ENCODE data around the gene NCOA6.

Gene NCOA6

DNA sequence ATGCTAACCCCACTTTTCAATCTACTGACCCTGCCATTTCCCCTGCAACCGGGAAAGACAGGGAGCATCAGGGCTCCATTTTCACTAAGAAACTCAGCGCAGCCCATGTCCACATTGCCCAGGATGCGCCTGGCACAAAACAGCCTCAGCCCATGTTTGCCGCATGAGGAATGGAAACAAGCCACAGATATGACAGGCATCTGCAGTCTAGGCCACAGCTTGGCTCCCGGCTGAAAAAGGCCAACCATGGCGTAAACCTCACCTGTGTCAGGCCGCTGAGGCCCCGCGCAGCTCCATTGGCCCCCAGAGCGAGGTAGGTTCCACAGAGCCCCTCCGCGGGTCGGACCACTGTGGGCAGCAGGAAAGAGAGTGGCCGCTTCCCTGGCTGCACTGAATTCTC, 25.5 kb upstream of the NCOA6 start:
- no peaks in the 10 kb centered on the region for H3K9me3 Mint-ChIP-seq
- H3K36me3 Mint-ChIP-seq: peaks cover 15% of the 10 kb centered on the region
- no peaks in the 10 kb centered on the region for H3K27me3 Mint-ChIP-seq
- H3K27ac Mint-ChIP-seq: no peak overlapping the region
- H3K4me3 Mint-ChIP-seq: no peak overlapping the region
- H3K4me1 Mint-ChIP-seq: no peaks in the 10 kb centered on the region
- no peak for ATAC-seq

GRCh38 chr20:34849778-34850177, 24.3 kb upstream of the NCOA6 start:
- Mint-ChIP-seq H3K4me1 (no peaks in the 10 kb centered on the region), H3K36me3 (peaks cover 11% of the 10 kb centered on the region), H3K4me3 (no peak overlapping the region), H3K9me3 (no peaks in the 10 kb centered on the region), H3K27ac (no peak overlapping the region), H3K27me3 (no peaks in the 10 kb centered on the region)
- ATAC-seq: no peak

GRCh38 chr20:34848597-34848996, 23.1 kb upstream of the NCOA6 start:
- H3K4me3 Mint-ChIP-seq: no peak overlapping the region
- no peaks in the 10 kb centered on the region for H3K9me3 Mint-ChIP-seq
- H3K27me3 Mint-ChIP-seq: no peaks in the 10 kb centered on the region
- no peak overlapping the region for H3K27ac Mint-ChIP-seq
- no peak for ATAC-seq
- no peaks in the 10 kb centered on the region for H3K4me1 Mint-ChIP-seq
- H3K36me3 Mint-ChIP-seq: peaks cover 11% of the 10 kb centered on the region

DNA sequence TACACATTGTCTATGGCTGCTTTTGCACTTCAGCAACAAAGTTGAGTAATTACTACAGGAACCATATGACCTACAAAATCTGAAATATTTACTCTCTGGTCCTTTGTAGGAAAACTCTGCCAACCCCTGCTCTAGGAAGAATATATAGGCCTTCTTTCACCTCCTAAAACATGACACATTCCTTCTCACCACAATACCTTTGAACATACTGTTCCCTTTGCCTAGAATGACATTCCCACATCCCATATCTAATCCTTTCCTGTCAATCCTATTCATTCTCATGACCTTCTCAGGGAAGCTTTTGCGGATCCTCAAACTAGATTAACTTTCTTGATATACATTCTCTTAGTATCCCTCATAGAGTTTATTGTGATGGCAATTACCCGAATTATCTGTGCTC, 18.0 kb upstream of the NCOA6 start:
- peaks cover 15% of the 10 kb centered on the region for H3K27me3 Mint-ChIP-seq
- H3K9me3 Mint-ChIP-seq: no peaks in the 10 kb centered on the region
- ATAC-seq: no peak

GRCh38 chr20:34842143-34842542, 16.7 kb upstream of the NCOA6 start:
- no peak for ATAC-seq
- Mint-ChIP-seq H3K4me3 (no peak overlapping the region), H3K27me3 (peaks cover 15% of the 10 kb centered on the region), H3K36me3 (no peaks in the 10 kb centered on the region), H3K9me3 (no peaks in the 10 kb centered on the region), H3K4me1 (no peaks in the 10 kb centered on the region), H3K27ac (no peak overlapping the region)

More for the DNA sequence above, 18.0 kb upstream of the NCOA6 start:
- Mint-ChIP-seq H3K4me1 (no peaks in the 10 kb centered on the region), H3K36me3 (no peaks in the 10 kb centered on the region), H3K27ac (no peak overlapping the region), H3K4me3 (no peak overlapping the region)

- ATAC-seq: no peak
- H3K4me1 Mint-ChIP-seq: peaks cover 6% of the 10 kb centered on the region
- H3K36me3 Mint-ChIP-seq: no peaks in the 10 kb centered on the region
- peaks cover 18% of the 10 kb centered on the region for H3K27me3 Mint-ChIP-seq
- H3K27ac Mint-ChIP-seq: no peak overlapping the region
- no peak overlapping the region for H3K4me3 Mint-ChIP-seq
- no peaks in the 10 kb centered on the region for H3K9me3 Mint-ChIP-seq
These were observed 9.0 kb upstream of the NCOA6 start for GRCh38 chr20:34834459-34834893.

DNA sequence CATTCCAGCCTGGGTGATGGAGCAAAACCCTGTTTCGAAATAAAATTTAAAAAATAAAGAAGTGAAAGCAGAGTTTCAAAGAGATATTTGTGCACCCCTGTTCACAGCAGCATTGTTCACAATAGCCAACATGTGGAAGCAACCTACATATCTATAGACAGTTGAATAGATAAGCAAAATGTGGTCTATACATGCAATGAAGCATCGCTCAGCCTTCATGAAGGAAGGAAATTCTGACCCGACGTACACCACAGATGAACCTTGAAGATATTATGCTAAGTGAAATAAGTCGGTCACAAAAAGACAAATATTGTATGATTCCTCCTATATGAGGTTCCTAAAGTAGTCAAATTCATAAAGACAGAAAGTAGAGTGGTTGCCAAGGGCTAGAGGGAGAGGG, 6.5 kb upstream of the NCOA6 start:
- no peak overlapping the region for H3K4me3 Mint-ChIP-seq
- no peaks in the 10 kb centered on the region for H3K9me3 Mint-ChIP-seq
- H3K4me1 Mint-ChIP-seq: peaks cover 6% of the 10 kb centered on the region
- H3K27me3 Mint-ChIP-seq: peaks cover 18% of the 10 kb centered on the region
- no peak for ATAC-seq
- no peaks in the 10 kb centered on the region for H3K36me3 Mint-ChIP-seq
- H3K27ac Mint-ChIP-seq: no peak overlapping the region

GRCh38 chr20:34829191-34829590, 3.7 kb upstream of the NCOA6 start:
- no peaks in the 10 kb centered on the region for H3K9me3 Mint-ChIP-seq
- no peaks in the 10 kb centered on the region for H3K36me3 Mint-ChIP-seq
- H3K27ac Mint-ChIP-seq: no peak overlapping the region

GRCh38 chr20:34824806-34825529, 483 bp downstream of the NCOA6 start:
- peaks cover 38% of the 10 kb centered on the region for H3K4me1 Mint-ChIP-seq
- H3K36me3 Mint-ChIP-seq: peaks cover 12% of the 10 kb centered on the region
- H3K4me3 Mint-ChIP-seq: peak overlapping the region; percentile 94
- no peaks in the 10 kb centered on the region for H3K9me3 Mint-ChIP-seq
- H3K27me3 Mint-ChIP-seq: no peaks in the 10 kb centered on the region
- peak overlapping the region; percentile 86 for H3K27ac Mint-ChIP-seq
- ATAC-seq: peak; percentile 93

More at GRCh38 chr20:34829191-34829590, 3.7 kb upstream of the NCOA6 start:
- H3K4me3 Mint-ChIP-seq: no peak overlapping the region
- H3K4me1 Mint-ChIP-seq: peaks cover 15% of the 10 kb centered on the region
- no peak for ATAC-seq
- H3K27me3 Mint-ChIP-seq: peaks cover 12% of the 10 kb centered on the region

GRCh38 chr20:34824452-34824805, 1.0 kb downstream of the NCOA6 start:
- H3K27me3 Mint-ChIP-seq: no peaks in the 10 kb centered on the region
- peak overlapping the region; percentile 94 for H3K4me3 Mint-ChIP-seq
- H3K36me3 Mint-ChIP-seq: peaks cover 12% of the 10 kb centered on the region
- peak overlapping the region; percentile 86 for H3K27ac Mint-ChIP-seq
- peaks cover 38% of the 10 kb centered on the region for H3K4me1 Mint-ChIP-seq
- ATAC-seq: peak; percentile 81
- no peaks in the 10 kb centered on the region for H3K9me3 Mint-ChIP-seq

DNA sequence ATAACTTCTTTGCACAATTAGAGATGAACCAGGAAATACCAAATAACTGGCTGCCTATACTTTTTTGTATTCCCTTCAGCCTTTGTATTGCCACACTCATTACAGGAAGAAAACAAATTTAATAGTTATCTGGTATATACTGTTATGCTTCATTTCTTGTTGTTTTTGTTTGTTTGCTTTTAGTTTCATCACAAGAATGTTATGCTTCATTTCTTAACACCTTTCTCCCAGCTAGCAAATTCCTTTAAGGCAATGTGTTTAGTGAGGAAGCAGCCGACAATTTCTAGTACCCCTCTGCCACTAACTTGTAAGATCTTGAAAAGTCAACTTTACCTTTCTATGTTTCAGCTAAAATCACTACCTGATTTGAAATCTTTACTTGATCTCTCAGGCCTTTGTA, 1.4 kb downstream of the NCOA6 start:
- ATAC-seq: no peak
- Mint-ChIP-seq H3K9me3 (no peaks in the 10 kb centered on the region), H3K4me3 (peak overlapping the region; percentile 94), H3K27me3 (no peaks in the 10 kb centered on the region), H3K36me3 (peaks cover 12% of the 10 kb centered on the region), H3K27ac (peak overlapping the region; percentile 86), H3K4me1 (peaks cover 40% of the 10 kb centered on the region)

GRCh38 chr20:34820805-34821578, 4.5 kb downstream of the NCOA6 start:
- Mint-ChIP-seq H3K36me3 (peaks cover 12% of the 10 kb centered on the region), H3K27ac (no peak overlapping the region), H3K4me1 (peaks cover 56% of the 10 kb centered on the region), H3K4me3 (no peak overlapping the region), H3K27me3 (no peaks in the 10 kb centered on the region), H3K9me3 (no peaks in the 10 kb centered on the region)
- ATAC-seq: no peak

DNA sequence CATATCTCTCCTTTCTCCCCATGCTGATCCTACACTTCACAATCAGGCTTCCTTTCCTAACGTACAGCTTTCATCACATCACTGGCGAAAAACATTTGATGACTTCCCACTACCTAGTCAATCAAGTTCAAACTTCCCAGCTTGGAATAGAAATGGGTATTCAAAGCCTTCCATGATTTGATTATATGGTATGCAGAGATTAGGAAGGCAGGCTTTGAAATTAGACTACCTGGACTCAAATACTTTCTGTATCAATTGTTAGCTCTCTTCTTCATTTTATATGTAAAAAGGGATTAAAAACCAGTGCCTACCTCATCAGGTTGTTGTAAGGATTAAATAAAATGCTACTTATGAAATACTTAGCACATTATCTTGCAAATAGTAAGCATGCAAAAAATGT, 7.7 kb downstream of the NCOA6 start:
- Mint-ChIP-seq H3K36me3 (peaks cover 18% of the 10 kb centered on the region), H3K9me3 (no peaks in the 10 kb centered on the region), H3K4me1 (peaks cover 48% of the 10 kb centered on the region), H3K4me3 (no peak overlapping the region), H3K27ac (no peak overlapping the region), H3K27me3 (no peaks in the 10 kb centered on the region)
- no peak for ATAC-seq

DNA sequence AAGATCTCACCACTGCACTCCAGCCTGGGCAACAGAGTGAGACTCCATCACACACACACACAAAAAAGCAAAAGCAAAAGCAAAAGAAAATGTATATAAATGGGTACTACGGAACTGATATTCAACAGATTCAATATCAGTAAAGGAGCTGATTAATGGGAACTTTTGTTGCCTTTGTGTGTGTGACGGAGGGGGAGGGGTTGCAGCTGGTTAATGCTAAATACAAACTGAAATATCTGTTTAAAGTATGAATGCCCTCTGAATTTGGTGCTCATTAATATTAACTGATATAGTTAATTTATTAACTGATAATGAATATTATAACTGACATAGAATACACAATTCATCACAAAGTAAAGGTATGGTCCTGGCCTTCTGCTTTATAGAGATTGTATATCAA, 8.4 kb downstream of the NCOA6 start:
- peaks cover 13% of the 10 kb centered on the region for H3K36me3 Mint-ChIP-seq
- no peaks in the 10 kb centered on the region for H3K27me3 Mint-ChIP-seq
- no peak overlapping the region for H3K27ac Mint-ChIP-seq
- ATAC-seq: no peak
- H3K9me3 Mint-ChIP-seq: no peaks in the 10 kb centered on the region
- H3K4me3 Mint-ChIP-seq: no peak overlapping the region
- peaks cover 42% of the 10 kb centered on the region for H3K4me1 Mint-ChIP-seq

DNA sequence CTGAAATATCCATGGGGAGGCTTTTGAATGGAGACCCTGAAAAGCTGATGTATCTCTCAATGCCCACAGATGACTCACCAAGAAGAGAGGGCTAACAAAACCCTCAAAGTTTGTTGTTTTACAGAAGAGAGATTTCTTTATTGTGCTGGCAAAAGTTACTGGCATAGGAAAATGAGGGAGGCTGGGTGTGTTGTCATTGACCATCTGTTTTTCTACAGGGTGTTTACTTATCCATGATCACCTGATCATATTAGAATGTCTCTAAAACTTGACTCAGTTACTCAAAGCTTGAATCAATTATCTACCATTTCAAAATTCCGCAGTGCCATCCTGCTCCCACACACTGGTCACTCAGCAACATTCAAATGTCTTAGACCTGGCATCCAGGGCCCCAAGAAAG, 9.8 kb downstream of the NCOA6 start:
- no peaks in the 10 kb centered on the region for H3K27me3 Mint-ChIP-seq
- no peaks in the 10 kb centered on the region for H3K9me3 Mint-ChIP-seq
- peaks cover 29% of the 10 kb centered on the region for H3K4me1 Mint-ChIP-seq
- no peak overlapping the region for H3K27ac Mint-ChIP-seq
- H3K36me3 Mint-ChIP-seq: peaks cover 6% of the 10 kb centered on the region
- H3K4me3 Mint-ChIP-seq: no peak overlapping the region
- ATAC-seq: no peak

- Mint-ChIP-seq H3K9me3 (no peaks in the 10 kb centered on the region), H3K4me1 (peaks cover 24% of the 10 kb centered on the region), H3K4me3 (no peak overlapping the region), H3K36me3 (no peaks in the 10 kb centered on the region), H3K27ac (no peak overlapping the region), H3K27me3 (no peaks in the 10 kb centered on the region)
- no peak for ATAC-seq
These were observed 16.9 kb downstream of the NCOA6 start for GRCh38 chr20:34808583-34808982.
